NCI-H146 treated with DMSO at 0.1 percent for 48 hours (cell line): Measurements from ENCODE around the gene HAUS5.

Source experiments
- DNase-seq: peaks from one replicate; lab custom pipeline; 2025; ENCODE audit not compliant: unreplicated experiment; lab: John Stamatoyannopoulos, UW

HAUS5 gene

DNA sequence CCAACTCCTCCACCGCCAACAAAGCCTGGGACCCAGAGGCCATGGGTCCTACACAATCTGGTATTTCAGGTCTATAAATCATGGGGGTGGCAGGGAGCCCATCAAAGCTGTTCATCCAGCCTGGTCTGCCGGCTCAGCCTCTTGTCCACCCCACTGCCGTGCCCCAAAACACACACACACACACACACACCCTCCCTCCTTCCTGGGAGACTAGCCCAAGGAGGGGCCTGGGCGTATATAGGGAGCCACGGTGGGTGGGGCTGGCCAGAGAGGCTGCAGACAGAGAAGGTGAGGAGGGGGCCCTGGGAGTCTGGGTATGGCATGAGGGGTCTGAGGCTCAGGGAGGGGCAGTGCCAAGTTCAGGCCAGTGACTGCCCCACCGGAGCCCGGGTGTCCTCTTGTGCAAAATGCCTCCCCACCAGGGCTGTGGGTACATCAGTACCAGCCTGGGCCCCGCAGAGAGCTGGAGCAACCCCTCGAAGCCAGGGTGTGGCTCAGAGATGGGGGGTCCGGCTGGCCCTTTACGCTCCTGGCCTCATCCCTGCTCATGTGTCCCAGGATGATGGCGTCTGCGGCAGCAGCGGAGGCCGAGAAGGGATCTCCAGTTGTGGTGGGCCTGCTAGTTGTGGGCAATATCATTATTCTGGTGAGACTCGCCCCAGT lies 53.8 kb downstream of the HAUS5 start, which contains the start of gene UPK1A:
TSS of gene UPK1A (plus strand) at position 267 of the 663 bp plus-strand sequence. CDS start at position 563, 296 bp downstream.
- DNase-seq = no peak

DNA sequence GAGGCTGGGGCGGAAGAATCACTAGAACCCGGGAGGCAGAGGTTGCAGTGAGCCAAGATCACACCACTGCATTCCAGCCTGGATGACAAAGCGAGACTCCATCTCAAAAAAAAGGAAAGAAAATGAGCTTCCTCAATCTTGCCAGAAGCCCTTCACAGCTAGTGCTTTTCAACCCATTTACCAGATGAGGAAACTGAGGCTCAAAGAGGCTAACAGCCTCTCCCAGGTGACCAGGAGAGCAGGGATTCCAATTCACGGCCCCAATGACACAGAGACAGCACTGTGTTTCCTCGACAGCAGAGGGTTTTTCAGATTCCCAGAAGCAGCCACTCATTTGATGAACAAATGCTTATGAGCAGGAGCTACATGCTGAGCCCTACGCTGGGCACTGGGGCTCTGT lies 57.0 kb downstream of the HAUS5 start:
- DNase-seq = no peak

GRCh38 chr19:35669974-35670373 lies 57.4 kb downstream of the HAUS5 start:
- DNase-seq = no peak

- DNase-seq = no peak
Measured at GRCh38 chr19:35670686-35671085, 58.2 kb downstream of the HAUS5 start.

DNA sequence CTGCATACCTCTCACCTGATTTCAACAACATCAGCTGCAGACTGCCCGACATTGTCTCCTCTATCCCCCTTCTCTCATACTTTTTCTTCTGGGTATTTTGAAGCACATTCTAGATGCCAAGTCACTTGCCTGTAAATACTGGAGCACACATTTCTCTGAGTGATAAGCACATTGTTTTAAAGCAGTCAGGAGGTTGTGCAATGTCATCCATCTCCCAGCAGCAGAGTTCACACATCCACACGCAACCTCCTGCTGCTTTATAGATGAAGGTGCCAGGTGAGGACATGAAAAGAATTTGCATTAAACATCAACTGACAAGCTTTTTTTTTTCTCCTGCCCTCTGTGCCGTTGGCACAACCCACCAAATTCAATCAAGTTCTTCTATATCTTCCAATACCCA lies 59.3 kb downstream of the HAUS5 start:
- peak; percentile 75 for DNase-seq

- peak; percentile 43 for DNase-seq
Measured at GRCh38 chr19:35673121-35673804, 60.7 kb downstream of the HAUS5 start.
